Tibial nerve (tissue), 4 donors: ENCODE measurements around the gene ALPL. TPM values are rescaled to one million over a fixed set of nuclear protein-coding genes. Genes with fewer than 3 reads are reported as not detected.

Experiments
- DNase-seq, 2 donors: peaks; one replicate each; pipeline ENCODE4 v3.0.0-alpha.2; 2019; ENCODE audit warnings: low spot score in 2 of 2
- H3K27ac ChIP-seq, 4 donors: fragments of 200-600 bp; sonication (generic) in 3 of 4; one replicate each; pipeline ENCODE4 v1.5.1; 2017 to 2019; ENCODE audit warnings: mild to moderate bottlenecking in 1 of 4
- H3K27me3 ChIP-seq, 2 donors: fragments of 200-600 bp; sonication (generic) in 1 of 2; one replicate each; pipeline versions ENCODE4 v1.5.1 to v1.6.0; 2017 to 2019
- H3K36me3 ChIP-seq, 3 donors: fragments of 200-600 bp; sonication (generic); one replicate each; pipeline ENCODE4 v1.5.1; 2018 to 2019
- H3K4me1 ChIP-seq, 4 donors: fragments of 200-600 bp; sonication (generic) in 3 of 4; one replicate each; pipeline ENCODE4 v1.5.1; 2017 to 2019
- H3K4me3 ChIP-seq, 4 donors: fragments of 200-600 bp; sonication (generic) in 3 of 4; one replicate each; pipeline ENCODE4 v1.5.1; 2017 to 2019; ENCODE audit warnings: mild to moderate bottlenecking in 1 of 4, moderate library complexity in 1 of 4
- H3K9me3 ChIP-seq, 4 donors: fragments of 200-600 bp; sonication (generic) in 3 of 4; one replicate each; pipeline ENCODE4 v1.5.1; 2017 to 2019
- CTCF ChIP-seq, 5 experiments: fragments of 200-600 bp in 3 of 5; fragments of 450-650 bp in 2 of 5; sonication (generic) in 3 of 5; IDR thresholded peaks; one replicate each; pipeline ENCODE4 v1.5.1; 2016 to 2019; ENCODE audit warnings: antibody characterized with exemption in 5 of 5, mild to moderate bottlenecking in 3 of 5, moderate library complexity in 2 of 5
- EP300 ChIP-seq, 2 donors: sonication (generic); formaldehyde crosslinking; IDR thresholded peaks; one replicate each; pipeline ENCODE4 v1.6.1; 2017; ENCODE audit warnings: antibody characterized with exemption in 2 of 2, mild to moderate bottlenecking in 1 of 2
- POLR2A ChIP-seq, 2 donors: fragments of 450-650 bp; IDR thresholded peaks; one replicate each; pipeline ENCODE4 v1.6.1; 2017; ENCODE audit warnings: antibody characterized with exemption in 2 of 2, mild to moderate bottlenecking in 2 of 2, moderate library complexity in 2 of 2
- WGBS, 2 donors: methylation state at CpG; one replicate each; pipeline ENCODE4 v1.1.5; 2018; 5-methylcytosine and 5-hydroxymethylcytosine counted together
- total RNA-seq, 4 donors: library from RNA; depleted of rRNA; stranded (reverse); fragments of >200 nt; gene quantifications; one replicate each; pipeline ENCODE4 v1.1.0, GENCODE V29; 2016

The ALPL gene
- total RNA-seq, 4 donors from 2014 or later, result 3.9 to 19.2 (median 7.5) TPM

- H3K4me3 ChIP-seq, result no peak overlapping the region
- no peaks in the 10 kb centered on the region for H3K36me3 ChIP-seq
- no peak for TF ChIP-seq POLR2A (IDR thresholded peaks at IDR 0.05)
- TF ChIP-seq CTCF (IDR thresholded peaks at IDR 0.05), result no peak
- TF ChIP-seq EP300 (IDR thresholded peaks at IDR 0.05), result no peak
- 84 to 94% methylated on average over 7 of the region's 7 CpGs for WGBS, 2 donors
- no peak overlapping the region for H3K27ac ChIP-seq
- H3K9me3 ChIP-seq, result peaks cover 0 to 18% (median 0%) of the 10 kb centered on the region in 4 donors
- H3K4me1 ChIP-seq, result peaks cover 0 to 16% (median 1%) of the 10 kb centered on the region in 4 donors
- no peaks in the 10 kb centered on the region for H3K27me3 ChIP-seq
- no peak for DNase-seq
Measured at GRCh38 chr1:21576031-21576797, 67.0 kb downstream of the ALPL start.

- WGBS, 2 donors, result 90 to 92% methylated on average over 5 of the region's 5 CpGs
Measured at GRCh38 chr1:21576798-21577187, 67.6 kb downstream of the ALPL start.

GRCh38 chr1:21577324-21577723 lies 68.1 kb downstream of the ALPL start:
- 85 to 89% methylated on average over 19 to 26 of the region's 26 CpGs for WGBS, 2 donors

More at GRCh38 chr1:21576798-21577187, 67.6 kb downstream of the ALPL start:
- no peak for TF ChIP-seq POLR2A (IDR thresholded peaks at IDR 0.05)
- TF ChIP-seq CTCF (IDR thresholded peaks at IDR 0.05), result no peak
- no peak for TF ChIP-seq EP300 (IDR thresholded peaks at IDR 0.05)
- no peak overlapping the region for H3K27ac ChIP-seq
- no peaks in the 10 kb centered on the region for H3K36me3 ChIP-seq
- no peaks in the 10 kb centered on the region for H3K27me3 ChIP-seq
- no peak overlapping the region for H3K4me3 ChIP-seq
- peaks cover 0 to 16% (median 1%) of the 10 kb centered on the region in 4 donors for H3K4me1 ChIP-seq
- peaks cover 0 to 23% (median 0%) of the 10 kb centered on the region in 4 donors for H3K9me3 ChIP-seq
- DNase-seq, result no peak

GRCh38 chr1:21577933-21578332 lies 68.7 kb downstream of the ALPL start:
- no peaks in the 10 kb centered on the region for H3K36me3 ChIP-seq
- H3K27ac ChIP-seq, result no peak overlapping the region
- no peak overlapping the region for H3K4me3 ChIP-seq
- H3K4me1 ChIP-seq, result peaks cover 0 to 16% (median 1%) of the 10 kb centered on the region in 4 donors
- DNase-seq, result no peak
- TF ChIP-seq POLR2A (IDR thresholded peaks at IDR 0.05) (no peak), EP300 (IDR thresholded peaks at IDR 0.05) (no peak), CTCF (IDR thresholded peaks at IDR 0.05) (no peak)
- 76 to 77% methylated on average over 9 of the region's 9 CpGs for WGBS, 2 donors
- peaks cover 0 to 24% (median 0%) of the 10 kb centered on the region in 4 donors for H3K9me3 ChIP-seq
- peaks cover 0 to under 1% of the 10 kb centered on the region in 2 donors for H3K27me3 ChIP-seq

More at GRCh38 chr1:21577324-21577723, 68.1 kb downstream of the ALPL start:
- Histone ChIP-seq H3K4me3 (no peak overlapping the region), H3K27ac (no peak overlapping the region), H3K4me1 (peaks cover 0 to 16% (median 1%) of the 10 kb centered on the region in 4 donors), H3K27me3 (no peaks in the 10 kb centered on the region), H3K36me3 (no peaks in the 10 kb centered on the region), H3K9me3 (peaks cover 0 to 21% (median 0%) of the 10 kb centered on the region in 4 donors)
- TF ChIP-seq EP300 (IDR thresholded peaks at IDR 0.05) (no peak), CTCF (IDR thresholded peaks at IDR 0.05) (no peak), POLR2A (IDR thresholded peaks at IDR 0.05) (no peak)
- no peak for DNase-seq

GRCh38 chr1:21579791-21580190 lies 70.6 kb downstream of the ALPL start:
- WGBS, 2 donors, result 63 to 71% methylated on average over 3 of the region's 3 CpGs

More at GRCh38 chr1:21579791-21580190, 70.6 kb downstream of the ALPL start:
- Histone ChIP-seq H3K27ac (no peak overlapping the region), H3K9me3 (peaks cover 0 to 24% (median 0%) of the 10 kb centered on the region in 4 donors), H3K36me3 (no peaks in the 10 kb centered on the region), H3K27me3 (peaks cover 0 to 7% of the 10 kb centered on the region in 2 donors), H3K4me1 (peaks cover 0 to 4% (median 0%) of the 10 kb centered on the region in 4 donors), H3K4me3 (no peak overlapping the region)
- TF ChIP-seq CTCF (IDR thresholded peaks at IDR 0.05), result no peak
- TF ChIP-seq POLR2A (IDR thresholded peaks at IDR 0.05), result no peak
- no peak for TF ChIP-seq EP300 (IDR thresholded peaks at IDR 0.05)
- DNase-seq, result no peak
